Measurements from ENCODE around the gene FLVCR1.

DNA sequence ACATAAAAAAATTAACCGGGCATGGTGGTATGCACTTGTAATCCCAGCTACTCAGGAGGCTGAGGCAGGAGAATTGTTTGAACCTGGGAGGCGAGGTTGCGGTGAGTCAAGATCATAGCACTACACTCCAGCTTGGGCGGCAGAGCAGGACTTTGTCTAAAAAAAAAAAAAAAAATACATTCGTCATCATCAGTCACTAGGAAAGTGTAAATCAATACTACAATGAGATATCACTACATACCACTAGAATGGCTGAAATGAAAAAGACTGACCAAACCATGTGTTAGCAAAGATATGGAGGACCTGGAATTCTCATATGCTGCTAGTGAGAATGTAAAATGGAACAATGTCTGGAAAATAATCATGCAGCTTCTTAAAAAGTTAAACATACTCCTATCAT lies 19.9 kb upstream of the FLVCR1 start:
- no peak for TF ChIP-seq POLR2A (IDR thresholded peaks at IDR 0.05)
- TF ChIP-seq, protein P1, sequence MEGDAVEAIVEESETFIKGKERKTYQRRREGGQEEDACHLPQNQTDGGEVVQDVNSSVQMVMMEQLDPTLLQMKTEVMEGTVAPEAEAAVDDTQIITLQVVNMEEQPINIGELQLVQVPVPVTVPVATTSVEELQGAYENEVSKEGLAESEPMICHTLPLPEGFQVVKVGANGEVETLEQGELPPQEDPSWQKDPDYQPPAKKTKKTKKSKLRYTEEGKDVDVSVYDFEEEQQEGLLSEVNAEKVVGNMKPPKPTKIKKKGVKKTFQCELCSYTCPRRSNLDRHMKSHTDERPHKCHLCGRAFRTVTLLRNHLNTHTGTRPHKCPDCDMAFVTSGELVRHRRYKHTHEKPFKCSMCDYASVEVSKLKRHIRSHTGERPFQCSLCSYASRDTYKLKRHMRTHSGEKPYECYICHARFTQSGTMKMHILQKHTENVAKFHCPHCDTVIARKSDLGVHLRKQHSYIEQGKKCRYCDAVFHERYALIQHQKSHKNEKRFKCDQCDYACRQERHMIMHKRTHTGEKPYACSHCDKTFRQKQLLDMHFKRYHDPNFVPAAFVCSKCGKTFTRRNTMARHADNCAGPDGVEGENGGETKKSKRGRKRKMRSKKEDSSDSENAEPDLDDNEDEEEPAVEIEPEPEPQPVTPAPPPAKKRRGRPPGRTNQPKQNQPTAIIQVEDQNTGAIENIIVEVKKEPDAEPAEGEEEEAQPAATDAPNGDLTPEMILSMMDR (IDR thresholded peaks at IDR 0.05): no peak

Measured in right lobe of liver (tissue), 4 donors.